Measurements from ENCODE around the gene KCNQ1OT1. TPM values are rescaled to one million over a fixed set of nuclear protein-coding genes. Genes with fewer than 3 reads are reported as not detected.

The KCNQ1OT1 gene
- total and polyA plus RNA-seq, 2 of the 4 experiments (the other 2 are of a cell fraction) = 0.14 to 2.0 TPM

- Histone ChIP-seq H3K4me2 (ENCODE audit: low read depth, low read length) (no peak overlapping the region), H3K56ac (ENCODE audit: extremely low read depth, insufficient read depth, low read length) (no peak overlapping the region), H3K36me3 (ENCODE audit: control insufficient read depth, insufficient read depth, low read length) (no peaks in the 10 kb centered on the region), H2BK5ac (ENCODE audit: low read depth, low read length, poor library complexity, severe bottlenecking) (no peak overlapping the region), H2AK9ac (replicated peaks; ENCODE audit: low read depth, low read length, poor library complexity) (no peak overlapping the region), H3K14ac (replicated peaks; ENCODE audit: low read depth, low read length) (no peak overlapping the region), H2AFZ (replicated peaks; ENCODE audit: low read length, poor library complexity) (no peak overlapping the region), H3K4me3 (ENCODE audit: insufficient read depth, low read depth, low read length) (no peak overlapping the region), H4K5ac (ENCODE audit: low read depth, low read length) (no peak overlapping the region), H3K4ac (ENCODE audit: low read depth, low read length) (no peak overlapping the region), H3K79me1 (ENCODE audit: low read depth in 1 of 2, low read length in 2 of 2) (no peaks in the 10 kb centered on the region), H2BK20ac (ENCODE audit: low read depth, low read length) (no peak overlapping the region), H2BK15ac (ENCODE audit: low read depth, low read length) (no peak overlapping the region), H4K91ac (ENCODE audit: insufficient read depth, low read depth, low read length) (no peak overlapping the region), H3K9ac (ENCODE audit: low read depth, low read length) (no peak overlapping the region), H4K8ac (ENCODE audit: low read depth in 2 of 2, low read length in 2 of 2) (no peak overlapping the region), H3K27me3 (ENCODE audit: control insufficient read depth, insufficient read depth, low read length) (peaks cover 14% of the 10 kb centered on the region; the same call in 1 of the 2 replicates), H3K27ac (ENCODE audit: insufficient read depth, low read length) (no peak overlapping the region), H3K23ac (ENCODE audit: low read depth, low read length) (no peak overlapping the region), H3K9me3 (ENCODE audit: control insufficient read depth, insufficient read depth, low read length) (no peaks in the 10 kb centered on the region), H2BK120ac (ENCODE audit: low read depth, low read length) (no peak overlapping the region), H2AK5ac (ENCODE audit: low read depth, low read length) (no peak overlapping the region), H3K18ac (ENCODE audit: low read depth, low read length) (no peak overlapping the region), H3K4me1 (ENCODE audit: control insufficient read depth, insufficient read depth, low read length) (no peaks in the 10 kb centered on the region), H3K9me1 (ENCODE audit: insufficient read depth, low read length) (no peaks in the 10 kb centered on the region), H4K20me1 (ENCODE audit: insufficient read depth, low read length) (no peaks in the 10 kb centered on the region)
- DNase-seq (no peak), ATAC-seq (ENCODE audit: low read depth) (no peak)
- intact Hi-C loops (cut with micrococcal nuclease) = no loop called here
- 75% methylated on average over 7 of the region's 15 CpGs; no CpG with 5 or more reads in 1 of the 2 experiments for WGBS, 2 experiments (ENCODE audit: extremely low coverage in 2 of 2, insufficient read length in 1 of 2)
- CTCF ChIA-PET = no interaction called here
- BruUV-seq (replicated peaks) = no TSS peak
- TF ChIP-seq SMC3 (IDR thresholded peaks at IDR 0.05; ENCODE audit: low read depth, low read length) (no peak), MAFK (IDR thresholded peaks at IDR 0.05; ENCODE audit: low read depth, low read length) (no peak), NFE2L2 (IDR thresholded peaks at IDR 0.05; ENCODE audit: low read depth, low read length) (no peak), USF2 (IDR thresholded peaks at IDR 0.05; ENCODE audit: low read depth, low read length) (no peak), FOS (IDR thresholded peaks at IDR 0.05; ENCODE audit: low read depth, low read length) (no peak), CEBPB (IDR thresholded peaks at IDR 0.05; ENCODE audit: low read depth, low read length) (no peak)
- TF ChIP-seq, protein P1, sequence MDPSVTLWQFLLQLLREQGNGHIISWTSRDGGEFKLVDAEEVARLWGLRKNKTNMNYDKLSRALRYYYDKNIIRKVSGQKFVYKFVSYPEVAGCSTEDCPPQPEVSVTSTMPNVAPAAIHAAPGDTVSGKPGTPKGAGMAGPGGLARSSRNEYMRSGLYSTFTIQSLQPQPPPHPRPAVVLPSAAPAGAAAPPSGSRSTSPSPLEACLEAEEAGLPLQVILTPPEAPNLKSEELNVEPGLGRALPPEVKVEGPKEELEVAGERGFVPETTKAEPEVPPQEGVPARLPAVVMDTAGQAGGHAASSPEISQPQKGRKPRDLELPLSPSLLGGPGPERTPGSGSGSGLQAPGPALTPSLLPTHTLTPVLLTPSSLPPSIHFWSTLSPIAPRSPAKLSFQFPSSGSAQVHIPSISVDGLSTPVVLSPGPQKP (IDR thresholded peaks at IDR 0.05; ENCODE audit: borderline replicate concordance, low read depth, low read length) = no peak
- POLR2A ChIA-PET (ENCODE audit: unreplicated experiment) = no interaction called here
- dilution Hi-C loops (cut with HindIII; ENCODE audit: low sequenced_read_pairs, unreplicated experiment) = no loop called here
- in situ Hi-C loops (cut with MboI; ENCODE audit: low sequenced_read_pairs) = no loop called here
Observed at GRCh38 chr11:2576111-2576510, 123.7 kb downstream of the KCNQ1OT1 start.
